ENCODE measurements around the gene ATP6V1E1.
A peak's percentile ranks its signal among the peaks of the same experiment; 100 is the strongest.
"Not testable (repeated sequence)": the region's sequence is repeated elsewhere in the genome, so short reads cannot be mapped to it uniquely, and the experiment has no call there.

ATP6V1E1 gene

GRCh38 chr22:17628406-17629172 lies at the start of gene ATP6V1E1:
ATP6V1E1 (minus strand) TSS chr22:17628749; CDS start chr22:17628635, 114 bp downstream.
- FAIRE-seq, result peak; percentile 96

GRCh38 chr22:17675584-17675983 lies 47.0 kb upstream of the ATP6V1E1 start:
- no peak for FAIRE-seq

- no peak for FAIRE-seq
Measured at GRCh38 chr22:17674152-17674551, 45.6 kb upstream of the ATP6V1E1 start.

GRCh38 chr22:17672417-17672991 lies 44.0 kb upstream of the ATP6V1E1 start:
- FAIRE-seq, result no peak

- not testable (repeated sequence) for FAIRE-seq
Measured at GRCh38 chr22:17671521-17672092, 43.1 kb upstream of the ATP6V1E1 start.

GRCh38 chr22:17665854-17666253 lies 37.3 kb upstream of the ATP6V1E1 start:
- no peak for FAIRE-seq

GRCh38 chr22:17665248-17665647 lies 36.7 kb upstream of the ATP6V1E1 start:
- no peak for FAIRE-seq

- FAIRE-seq, result no peak
Measured at GRCh38 chr22:17664414-17665055, 36.0 kb upstream of the ATP6V1E1 start.

- no peak for FAIRE-seq
Measured at GRCh38 chr22:17656870-17657395, 28.4 kb upstream of the ATP6V1E1 start.

- no peak for FAIRE-seq
Measured at GRCh38 chr22:17655289-17655688, 26.7 kb upstream of the ATP6V1E1 start.

GRCh38 chr22:17648569-17648968 lies 20.0 kb upstream of the ATP6V1E1 start:
- FAIRE-seq, result no peak

- no peak for FAIRE-seq
Measured at GRCh38 chr22:17647991-17648390, 19.4 kb upstream of the ATP6V1E1 start.

- no peak for FAIRE-seq
Measured at GRCh38 chr22:17647452-17647851, 18.9 kb upstream of the ATP6V1E1 start.

GRCh38 chr22:17642357-17642756 lies 13.8 kb upstream of the ATP6V1E1 start:
- not testable (repeated sequence) for FAIRE-seq

- FAIRE-seq, result no peak
Measured at GRCh38 chr22:17641269-17641668, 12.7 kb upstream of the ATP6V1E1 start.

- no peak for FAIRE-seq
Measured at GRCh38 chr22:17639247-17639741, 10.7 kb upstream of the ATP6V1E1 start.

- no peak for FAIRE-seq
Measured at GRCh38 chr22:17638432-17639246, 10.1 kb upstream of the ATP6V1E1 start, which contains the start of gene BCL2L13. BCL2L13 (plus strand) TSS chr22:17638757; CDS start chr22:17655712, 16,955 bp downstream.

- no peak for FAIRE-seq
Measured at GRCh38 chr22:17638182-17638431, 9.6 kb upstream of the ATP6V1E1 start.

GRCh38 chr22:17637490-17638181 lies 9.1 kb upstream of the ATP6V1E1 start:
- no peak for FAIRE-seq

GRCh38 chr22:17636850-17637249 lies 8.3 kb upstream of the ATP6V1E1 start:
- FAIRE-seq, result not testable (repeated sequence)

GRCh38 chr22:17634696-17635095 lies 6.1 kb upstream of the ATP6V1E1 start:
- FAIRE-seq, result no peak

GRCh38 chr22:17633998-17634323 lies 5.4 kb upstream of the ATP6V1E1 start:
- no peak for FAIRE-seq

Data from TTC549 (cell line).